Hepatocyte (in vitro differentiated cells): Measurements from ENCODE around the gene AFAP1L2. TPM values are rescaled to one million over a fixed set of nuclear protein-coding genes. Genes with fewer than 3 reads are reported as not detected.

Experiments used
- DNase-seq: peaks from one replicate; pipeline ENCODE4 v3.0.0-alpha.2; 2016; ENCODE audit warnings: low spot score
- H2AFZ ChIP-seq: fragments of 200-600 bp; sonication (generic); 2 replicates; pipeline ENCODE4 v1.6.0; 2016; ENCODE audit warnings: antibody characterized with exemption, mild to moderate bottlenecking
- H3K27ac ChIP-seq: fragments of 200-600 bp; sonication (generic); 2 replicates; pipeline ENCODE4 v1.5.1; 2016; ENCODE audit warnings: mild to moderate bottlenecking
- H3K27me3 ChIP-seq: fragments of 200-600 bp; sonication (generic); 2 replicates; pipeline ENCODE4 v1.6.1; 2016
- H3K36me3 ChIP-seq: fragments of 200-600 bp; sonication (generic); replicated peaks from 2 replicates; pipeline ENCODE4 v1.5.1; 2016; ENCODE audit warnings: low read depth; ENCODE audit not compliant: insufficient read depth
- H3K4me1 ChIP-seq: fragments of 200-600 bp; sonication (generic); 2 replicates; pipeline ENCODE4 v1.5.1; 2016; ENCODE audit warnings: mild to moderate bottlenecking, moderate library complexity; ENCODE audit not compliant: insufficient read depth
- H3K4me2 ChIP-seq: fragments of 200-600 bp; sonication (generic); 2 replicates; pipeline ENCODE4 v1.6.0; 2016
- H3K4me3 ChIP-seq: fragments of 200-600 bp; sonication (generic); 2 replicates; pipeline ENCODE4 v1.5.1; 2016; ENCODE audit warnings: mild to moderate bottlenecking
- H3K79me2 ChIP-seq: fragments of 200-600 bp; sonication (generic); 2 replicates; pipeline ENCODE4 v1.6.0; 2017; ENCODE audit warnings: mild to moderate bottlenecking
- H3K9me2 ChIP-seq: fragments of 200-600 bp; sonication (generic); replicated peaks from 2 replicates; pipeline ENCODE4 v1.6.0; 2017; ENCODE audit warnings: mild to moderate bottlenecking; ENCODE audit not compliant: insufficient read depth
- H3K9me3 ChIP-seq: fragments of 200-600 bp; sonication (generic); 2 replicates; pipeline ENCODE4 v1.5.1; 2016; ENCODE audit warnings: low read depth, mild to moderate bottlenecking
- H4K20me1 ChIP-seq: fragments of 200-600 bp; sonication (generic); 2 replicates; pipeline ENCODE4 v1.6.0; 2016; ENCODE audit warnings: mild to moderate bottlenecking; ENCODE audit not compliant: insufficient read depth, poor library complexity, severe bottlenecking
- EZH2 ChIP-seq: fragments of 200-600 bp; sonication (generic); IDR thresholded peaks from 2 replicates; pipeline ENCODE4 v1.6.1; 2016; ENCODE audit warnings: antibody characterized with exemption, mild to moderate bottlenecking, borderline replicate concordance
- EZH2phosphoT487 ChIP-seq: fragments of 200-600 bp; sonication (generic); IDR thresholded peaks from one replicate; pipeline ENCODE4 v1.6.1; 2018; ENCODE audit warnings: antibody characterized with exemption, mild to moderate bottlenecking, low read depth, moderate library complexity; ENCODE audit not compliant: unreplicated experiment, severe bottlenecking
- WGBS: methylation state at CpG from one replicate; pipeline ENCODE4 v1.1.6; 2016; ENCODE audit warnings: low lambda C conversion rate; ENCODE audit errors: missing lambda C conversion rate; 5-methylcytosine and 5-hydroxymethylcytosine counted together
- polyA plus RNA-seq: library from polyadenylated mRNA; unstranded; fragments of >200 nt; fragmentation: Nextera tagmentation; extraction: Ambion mirVana; gene quantifications from 2 replicates; pipeline ENCODE4 v1.2.1, GENCODE V29; 2016
- total RNA-seq: library from RNA; depleted of rRNA; stranded (reverse); fragments of >200 nt; gene quantifications from 2 replicates; pipeline ENCODE4 v1.2.3, GENCODE V29; 2014
- TF ChIP-seq, protein P1 (sequence below): fragments of 200-600 bp; sonication (generic); IDR thresholded peaks from 2 replicates; pipeline ENCODE4 v1.5.1; 2016; ENCODE audit warnings: antibody characterized with exemption, mild to moderate bottlenecking; ENCODE audit not compliant: poor library complexity

AFAP1L2 gene
- total and polyA plus RNA-seq, 2 experiments from 2014 or later = 6.1 to 9.6 TPM

DNA sequence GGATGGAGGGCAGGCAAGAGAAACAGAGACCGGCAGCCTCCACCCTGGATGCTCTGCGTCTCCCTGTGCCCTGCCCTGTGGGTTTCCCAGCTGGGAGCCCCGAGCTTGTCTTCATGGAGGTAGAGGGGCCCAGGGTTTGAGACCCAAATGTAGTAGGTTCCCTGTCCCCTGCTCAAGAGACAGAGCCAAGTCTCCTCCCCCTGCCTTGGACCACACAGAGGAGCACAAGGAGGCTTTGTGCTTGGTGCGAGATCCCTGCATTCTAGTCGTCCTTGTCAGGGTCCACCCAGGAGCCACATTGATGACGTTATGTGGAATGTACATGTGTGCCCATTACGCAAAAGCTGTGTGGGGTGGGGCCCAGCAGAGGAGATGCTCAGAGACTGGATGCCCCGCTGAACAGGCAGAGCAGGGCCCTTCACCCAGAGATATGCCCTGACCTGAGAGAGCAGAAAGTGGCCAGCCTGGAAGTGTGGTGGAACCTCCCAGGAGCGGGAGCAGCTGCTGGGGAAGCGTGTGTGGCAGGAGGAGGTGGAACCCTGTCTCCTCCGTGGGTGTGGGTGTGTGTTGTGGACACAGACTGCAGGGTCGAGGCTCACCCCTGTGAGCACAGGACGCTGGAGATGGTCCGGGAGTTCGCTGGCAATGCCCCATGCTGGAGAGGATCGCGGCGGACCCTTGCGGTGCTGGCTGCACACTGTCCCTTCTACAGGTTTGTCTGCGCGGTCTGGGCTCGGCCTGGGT, 126.0 kb downstream of the AFAP1L2 start:
- Histone ChIP-seq H3K27ac (no peak overlapping the region), H3K4me3 (no peak overlapping the region), H4K20me1 (no peaks in the 10 kb centered on the region), H3K36me3 (no peaks in the 10 kb centered on the region), H3K4me1 (no peaks in the 10 kb centered on the region), H3K27me3 (no peaks in the 10 kb centered on the region), H3K9me2 (no peaks in the 10 kb centered on the region), H3K79me2 (no peaks in the 10 kb centered on the region), H2AFZ (no peak overlapping the region), H3K4me2 (no peak overlapping the region), H3K9me3 (no peaks in the 10 kb centered on the region)
- no peak for DNase-seq
- no peak for TF ChIP-seq EZH2phosphoT487
- TF ChIP-seq, protein P1, sequence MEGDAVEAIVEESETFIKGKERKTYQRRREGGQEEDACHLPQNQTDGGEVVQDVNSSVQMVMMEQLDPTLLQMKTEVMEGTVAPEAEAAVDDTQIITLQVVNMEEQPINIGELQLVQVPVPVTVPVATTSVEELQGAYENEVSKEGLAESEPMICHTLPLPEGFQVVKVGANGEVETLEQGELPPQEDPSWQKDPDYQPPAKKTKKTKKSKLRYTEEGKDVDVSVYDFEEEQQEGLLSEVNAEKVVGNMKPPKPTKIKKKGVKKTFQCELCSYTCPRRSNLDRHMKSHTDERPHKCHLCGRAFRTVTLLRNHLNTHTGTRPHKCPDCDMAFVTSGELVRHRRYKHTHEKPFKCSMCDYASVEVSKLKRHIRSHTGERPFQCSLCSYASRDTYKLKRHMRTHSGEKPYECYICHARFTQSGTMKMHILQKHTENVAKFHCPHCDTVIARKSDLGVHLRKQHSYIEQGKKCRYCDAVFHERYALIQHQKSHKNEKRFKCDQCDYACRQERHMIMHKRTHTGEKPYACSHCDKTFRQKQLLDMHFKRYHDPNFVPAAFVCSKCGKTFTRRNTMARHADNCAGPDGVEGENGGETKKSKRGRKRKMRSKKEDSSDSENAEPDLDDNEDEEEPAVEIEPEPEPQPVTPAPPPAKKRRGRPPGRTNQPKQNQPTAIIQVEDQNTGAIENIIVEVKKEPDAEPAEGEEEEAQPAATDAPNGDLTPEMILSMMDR = no peak
- TF ChIP-seq EZH2 = no peak
- 94% methylated on average over 22 of the region's 22 CpGs for WGBS

DNA sequence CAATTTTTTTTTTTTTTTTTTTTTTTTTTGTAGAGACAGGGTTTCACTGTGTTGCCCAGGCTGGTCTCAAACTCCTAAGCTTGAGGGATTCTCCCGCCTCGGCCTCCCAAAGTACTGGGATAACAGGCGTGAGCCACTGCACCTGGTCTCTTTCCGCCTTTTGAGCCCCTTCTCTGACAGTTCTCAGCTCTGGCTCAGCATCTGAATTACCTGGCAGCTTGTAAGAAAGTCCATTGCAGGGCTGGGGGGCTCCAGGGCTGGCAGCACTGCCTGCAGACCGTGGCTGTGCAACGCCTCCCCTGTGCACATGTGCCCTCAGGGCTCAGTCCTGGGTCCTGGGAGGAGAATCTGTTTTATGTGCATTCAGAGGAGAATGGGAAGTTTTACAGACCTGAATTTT, 127.6 kb downstream of the AFAP1L2 start:
- no peak overlapping the region for H3K27ac ChIP-seq
- TF ChIP-seq EZH2phosphoT487 = no peak
- TF ChIP-seq, protein P1 = no peak
- TF ChIP-seq EZH2 = no peak
- WGBS = 80% methylated on average over 6 of the region's 6 CpGs

DNA sequence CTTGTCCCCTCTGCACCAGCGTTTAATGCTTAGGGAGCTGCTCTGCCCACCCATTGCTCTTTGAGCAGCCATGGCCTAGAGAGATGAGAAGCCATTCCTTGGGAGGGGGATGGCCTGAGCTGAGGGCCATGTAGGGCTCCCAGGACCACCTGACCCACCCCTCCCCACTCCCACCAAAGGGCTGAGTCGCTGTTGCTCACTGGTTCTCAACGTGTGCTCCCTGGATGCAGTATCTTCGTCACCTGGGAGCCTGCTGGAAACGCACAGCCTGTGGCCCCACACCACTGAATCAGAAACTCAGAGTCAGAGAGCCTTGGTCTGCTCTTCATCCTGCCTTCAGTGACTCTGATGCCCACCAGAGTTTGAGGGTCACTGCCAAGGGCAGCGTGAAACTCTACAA, 128.2 kb downstream of the AFAP1L2 start:
- TF ChIP-seq, protein P1 = no peak
- TF ChIP-seq EZH2 = no peak
- no peak for TF ChIP-seq EZH2phosphoT487
- H3K27me3 ChIP-seq = no peaks in the 10 kb centered on the region
- H3K79me2 ChIP-seq = no peaks in the 10 kb centered on the region
- no peak overlapping the region for H2AFZ ChIP-seq
- H4K20me1 ChIP-seq = no peaks in the 10 kb centered on the region
- no peak for DNase-seq
- no peaks in the 10 kb centered on the region for H3K9me3 ChIP-seq
- peaks cover 4% of the 10 kb centered on the region for H3K4me1 ChIP-seq
- no peak overlapping the region for H3K4me3 ChIP-seq
- no peak overlapping the region for H3K27ac ChIP-seq
- WGBS = 91% methylated on average over 6 of the region's 6 CpGs
- no peaks in the 10 kb centered on the region for H3K36me3 ChIP-seq
- no peaks in the 10 kb centered on the region for H3K9me2 ChIP-seq
- no peak overlapping the region for H3K4me2 ChIP-seq

More for the DNA sequence above, 127.6 kb downstream of the AFAP1L2 start:
- DNase-seq = no peak
- Histone ChIP-seq H3K4me1 (peaks cover under 1% of the 10 kb centered on the region), H3K4me3 (no peak overlapping the region), H3K9me2 (no peaks in the 10 kb centered on the region), H3K9me3 (no peaks in the 10 kb centered on the region), H4K20me1 (no peaks in the 10 kb centered on the region), H3K4me2 (no peak overlapping the region), H3K36me3 (no peaks in the 10 kb centered on the region), H3K79me2 (no peaks in the 10 kb centered on the region), H2AFZ (no peak overlapping the region), H3K27me3 (no peaks in the 10 kb centered on the region)
